ENCODE measurements around the gene LINGO1.

- TF ChIP-seq RARB (CRISPR knock-in tag; IDR thresholded peaks at IDR 0.05) (no peak), BCL3 (IDR thresholded peaks at IDR 0.05) (no peak), CTCF (IDR thresholded peaks at IDR 0.05) (no peak), CEBPB (IDR thresholded peaks at IDR 0.05) (no peak), MAFK (IDR thresholded peaks at IDR 0.05; ENCODE audit: partially characterized antibody) (no peak), POLR2A (IDR thresholded peaks at IDR 0.05; ENCODE audit: low read length) (no peak), KDM1A (IDR thresholded peaks at IDR 0.05; ENCODE audit: low read depth) (no peak), MYC (IDR thresholded peaks at IDR 0.05; ENCODE audit: borderline replicate concordance, low read length) (no peak), SMC3 (IDR thresholded peaks at IDR 0.05) (no peak), CHD4 (IDR thresholded peaks at IDR 0.05; ENCODE audit: borderline replicate concordance) (no peak), TP53 (CRISPR knock-in tag; IDR thresholded peaks at IDR 0.05) (no peak), EHMT2 (IDR thresholded peaks at IDR 0.05; ENCODE audit: low read depth) (no peak)
Measured at GRCh38 chr15:77609558-77609957, 23.2 kb downstream of the LINGO1 start.
